Measurements from ENCODE around the gene MR1.
"Not testable (repeated sequence)": the region's sequence is repeated elsewhere in the genome, so short reads cannot be mapped to it uniquely, and the experiment has no call there.

MR1 gene

DNA sequence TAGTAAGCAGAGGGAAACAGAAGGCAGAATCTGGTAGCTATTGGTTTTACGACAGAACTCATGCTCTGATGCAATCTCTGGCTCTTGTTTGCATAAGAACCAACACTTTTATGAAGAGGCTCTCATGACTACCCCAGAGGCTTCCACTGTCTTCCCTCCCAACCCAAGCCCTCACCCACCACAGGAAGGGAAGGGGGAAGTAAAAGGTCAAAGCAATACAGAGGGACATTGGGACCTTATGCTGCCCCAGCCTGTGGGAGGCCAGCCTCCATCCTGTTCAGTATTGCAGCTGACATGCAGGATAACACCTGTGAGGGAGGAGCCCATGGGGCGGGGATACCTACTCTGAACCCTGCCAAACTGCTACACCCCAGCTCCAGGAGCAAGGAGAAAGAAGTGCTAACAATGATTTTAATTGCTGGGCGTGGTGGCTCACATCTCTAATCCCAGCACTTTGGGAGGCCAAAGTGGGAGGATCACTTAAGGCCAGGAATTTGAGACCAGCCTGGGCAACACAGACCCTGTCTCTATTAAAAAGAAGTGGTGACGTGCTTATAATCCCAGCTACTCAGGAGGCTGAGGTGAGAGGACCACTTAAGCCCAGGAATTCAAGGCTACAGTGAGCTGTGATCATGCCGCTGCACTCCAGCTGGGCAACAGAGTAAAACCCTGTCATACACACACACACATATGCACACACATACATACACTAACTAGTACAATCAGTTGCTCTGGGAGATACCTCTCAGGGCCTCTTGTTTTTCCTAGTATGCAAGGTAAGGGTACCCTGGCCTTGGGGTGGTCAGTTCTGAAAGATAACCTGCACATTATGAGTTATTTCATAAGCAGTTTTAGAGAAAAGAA lies 9.5 kb downstream of the MR1 start:
- H3K4me1 ChIP-seq (ENCODE audit: insufficient read depth, insufficient read length), result peaks cover 5% of the 10 kb centered on the region
- no peak for DNase-seq (ENCODE audit: low read depth, low spot score)
- no peak overlapping the region for H3K9ac ChIP-seq (ENCODE audit: insufficient read length, low read depth)
- TF ChIP-seq ZNF274 (IDR thresholded peaks at IDR 0.05; ENCODE audit: low read depth, low read length) (no peak), YY1 (IDR thresholded peaks at IDR 0.05; ENCODE audit: insufficient read depth, insufficient read length) (no peak), SUZ12 (IDR thresholded peaks at IDR 0.05; ENCODE audit: extremely low read depth, insufficient read depth, insufficient read length) (no peak)
- H3K27me3 ChIP-seq (ENCODE audit: insufficient read depth, insufficient read length), result no peaks in the 10 kb centered on the region
- no peak overlapping the region for H3K4me3 ChIP-seq (ENCODE audit: insufficient read length, low read depth)
- no peaks in the 10 kb centered on the region for H3K36me3 ChIP-seq (ENCODE audit: insufficient read depth, insufficient read length, low read length)
- peaks cover 9% of the 10 kb centered on the region; the same call in 1 of the 2 replicates for H3K9me3 ChIP-seq (ENCODE audit: insufficient read depth, low read length)

DNA sequence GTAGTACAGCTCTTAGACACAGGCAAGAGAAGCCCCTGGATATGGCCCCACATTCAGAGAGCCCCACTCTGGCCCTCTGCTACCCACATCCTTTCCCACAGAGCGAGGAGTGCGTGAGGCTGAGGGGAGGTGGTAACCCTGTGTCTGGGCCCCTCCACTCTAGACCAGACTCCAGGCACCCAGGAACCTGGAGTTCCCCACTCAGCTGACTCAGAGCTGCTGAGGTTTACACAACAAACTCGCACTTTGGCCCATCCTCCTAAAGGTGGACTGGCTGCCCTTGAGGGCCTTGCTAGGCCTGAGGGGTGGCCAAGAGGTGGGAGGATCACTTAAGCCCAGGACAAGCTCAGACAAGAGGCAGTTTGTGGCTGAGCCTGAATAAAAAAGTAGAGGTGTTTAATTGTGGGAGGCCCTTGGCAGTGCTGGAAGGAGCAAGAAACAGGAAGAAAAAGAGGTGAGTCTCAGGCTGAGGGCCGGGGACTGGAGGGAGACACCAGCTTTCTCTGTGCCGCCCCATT lies 10.7 kb downstream of the MR1 start:
- no peak for TF ChIP-seq SUZ12 (IDR thresholded peaks at IDR 0.05; ENCODE audit: extremely low read depth, insufficient read depth, insufficient read length)
- no peak for TF ChIP-seq ZNF274 (IDR thresholded peaks at IDR 0.05; ENCODE audit: low read depth, low read length)
- no peak for TF ChIP-seq YY1 (IDR thresholded peaks at IDR 0.05; ENCODE audit: insufficient read depth, insufficient read length)
- Histone ChIP-seq H3K9ac (ENCODE audit: insufficient read length, low read depth) (no peak overlapping the region), H3K4me1 (ENCODE audit: insufficient read depth, insufficient read length) (peaks cover 5% of the 10 kb centered on the region), H3K36me3 (ENCODE audit: insufficient read depth, insufficient read length, low read length) (no peaks in the 10 kb centered on the region), H3K9me3 (ENCODE audit: insufficient read depth, low read length) (peaks cover 9% of the 10 kb centered on the region; the same call in 1 of the 2 replicates), H3K4me3 (ENCODE audit: insufficient read length, low read depth) (no peak overlapping the region), H3K27me3 (ENCODE audit: insufficient read depth, insufficient read length) (no peaks in the 10 kb centered on the region)
- DNase-seq (ENCODE audit: low read depth, low spot score), result no peak

DNA sequence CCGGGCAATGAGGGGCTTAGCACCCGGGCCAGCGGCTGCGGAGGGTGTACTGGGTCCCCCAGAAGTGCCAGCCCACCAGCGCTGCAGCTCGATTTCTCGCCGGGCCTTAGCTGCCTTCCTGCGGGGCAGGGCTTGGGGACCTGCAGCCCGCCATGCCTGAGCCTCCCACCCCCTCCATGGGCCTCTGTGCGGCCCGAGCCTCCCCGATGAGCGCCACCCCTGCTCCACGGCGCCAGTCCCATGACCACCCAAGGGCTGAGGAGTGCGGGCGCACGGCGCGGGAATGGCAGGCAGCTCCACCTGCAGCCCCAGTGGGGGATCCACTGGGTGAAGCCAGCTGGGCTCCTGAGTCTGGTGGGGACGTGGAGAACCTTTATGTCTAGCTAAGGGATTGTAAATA lies 12.2 kb downstream of the MR1 start:
- not testable (repeated sequence) for H3K36me3 ChIP-seq (ENCODE audit: insufficient read depth, insufficient read length, low read length); H3K9me3 ChIP-seq (ENCODE audit: insufficient read depth, low read length); H3K4me3 ChIP-seq (ENCODE audit: insufficient read length, low read depth); H3K4me1 ChIP-seq (ENCODE audit: insufficient read depth, insufficient read length); H3K9ac ChIP-seq (ENCODE audit: insufficient read length, low read depth); H3K27me3 ChIP-seq (ENCODE audit: insufficient read depth, insufficient read length); DNase-seq (ENCODE audit: low read depth, low spot score)

DNA sequence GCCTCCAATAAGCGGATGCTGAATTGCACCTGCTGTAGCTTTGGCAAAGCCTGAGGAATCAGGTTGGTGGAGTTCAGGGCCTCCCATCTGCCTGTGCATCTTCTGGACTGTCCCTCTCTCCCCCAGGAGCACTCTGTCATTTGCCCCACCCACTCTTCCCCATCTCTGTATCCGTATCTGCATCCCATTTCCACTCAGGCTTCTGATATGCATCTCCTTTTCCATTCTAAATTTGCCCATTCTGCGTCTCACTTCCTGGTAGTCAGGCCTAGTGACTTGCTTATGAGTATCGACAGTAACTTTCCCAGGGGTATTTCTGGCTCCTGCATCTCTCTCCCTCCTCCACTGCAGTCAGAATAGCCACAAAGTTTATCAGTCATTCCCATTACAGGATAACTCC lies 15.6 kb downstream of the MR1 start:
- peaks cover 2% of the 10 kb centered on the region for H3K4me1 ChIP-seq (ENCODE audit: insufficient read depth, insufficient read length)
- H3K9ac ChIP-seq (ENCODE audit: insufficient read length, low read depth), result no peak overlapping the region
- H3K9me3 ChIP-seq (ENCODE audit: insufficient read depth, low read length), result peaks cover 9% of the 10 kb centered on the region; the same call in 1 of the 2 replicates
- H3K36me3 ChIP-seq (ENCODE audit: insufficient read depth, insufficient read length, low read length), result no peaks in the 10 kb centered on the region
- H3K4me3 ChIP-seq (ENCODE audit: insufficient read length, low read depth), result no peak overlapping the region
- TF ChIP-seq SUZ12 (IDR thresholded peaks at IDR 0.05; ENCODE audit: extremely low read depth, insufficient read depth, insufficient read length), result no peak
- TF ChIP-seq ZNF274 (IDR thresholded peaks at IDR 0.05; ENCODE audit: low read depth, low read length), result no peak
- TF ChIP-seq YY1 (IDR thresholded peaks at IDR 0.05; ENCODE audit: insufficient read depth, insufficient read length), result no peak
- H3K27me3 ChIP-seq (ENCODE audit: insufficient read depth, insufficient read length), result no peaks in the 10 kb centered on the region
- DNase-seq (ENCODE audit: low read depth, low spot score), result no peak

DNA sequence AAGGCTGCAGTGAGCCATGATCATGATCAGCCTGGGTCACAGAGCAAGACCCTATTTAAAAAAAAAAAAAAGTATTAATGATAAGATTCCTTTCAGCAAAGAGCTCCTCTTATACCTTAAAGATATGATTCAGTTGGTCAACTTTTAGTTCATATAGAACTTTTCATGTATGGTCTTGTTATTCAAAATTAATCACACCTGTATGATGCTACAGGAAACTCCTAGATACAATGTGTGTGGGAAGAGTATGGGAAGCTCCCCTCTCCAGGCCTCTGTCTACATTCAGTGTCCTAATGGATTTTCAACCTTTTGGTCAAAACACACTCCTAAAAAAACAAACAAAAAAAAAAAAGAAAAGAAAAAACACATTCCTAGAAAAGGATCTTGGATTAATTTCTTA lies 17.1 kb downstream of the MR1 start:
- Histone ChIP-seq H3K4me3 (ENCODE audit: insufficient read length, low read depth) (no peak overlapping the region), H3K27me3 (ENCODE audit: insufficient read depth, insufficient read length) (no peaks in the 10 kb centered on the region), H3K4me1 (ENCODE audit: insufficient read depth, insufficient read length) (no peaks in the 10 kb centered on the region), H3K36me3 (ENCODE audit: insufficient read depth, insufficient read length, low read length) (no peaks in the 10 kb centered on the region), H3K9ac (ENCODE audit: insufficient read length, low read depth) (no peak overlapping the region), H3K9me3 (ENCODE audit: insufficient read depth, low read length) (peaks cover 3% of the 10 kb centered on the region; the same call in 1 of the 2 replicates)
- DNase-seq (ENCODE audit: low read depth, low spot score), result no peak
- TF ChIP-seq ZNF274 (IDR thresholded peaks at IDR 0.05; ENCODE audit: low read depth, low read length), result no peak
- no peak for TF ChIP-seq YY1 (IDR thresholded peaks at IDR 0.05; ENCODE audit: insufficient read depth, insufficient read length)
- TF ChIP-seq SUZ12 (IDR thresholded peaks at IDR 0.05; ENCODE audit: extremely low read depth, insufficient read depth, insufficient read length), result no peak

DNA sequence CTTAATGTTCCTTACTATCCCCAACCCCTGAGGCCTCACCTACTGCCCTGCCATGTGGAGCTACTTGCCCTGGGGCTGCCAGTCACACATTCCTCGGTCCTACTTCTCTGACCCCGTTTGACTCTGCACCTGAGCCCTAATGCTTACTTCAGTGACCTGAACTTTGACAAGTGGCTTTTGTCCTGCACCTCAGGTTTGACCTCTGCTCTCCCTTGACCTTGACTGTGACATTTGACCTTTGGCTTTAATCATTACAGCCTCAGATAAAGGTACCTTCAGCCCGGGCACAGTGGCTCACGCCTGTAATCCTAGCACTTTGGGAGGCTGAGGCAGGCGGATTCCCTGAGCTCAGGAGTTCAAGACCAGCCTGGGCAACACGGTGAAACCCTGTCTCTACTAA lies 22.8 kb downstream of the MR1 start:
- H3K4me1 ChIP-seq (ENCODE audit: insufficient read depth, insufficient read length), result no peaks in the 10 kb centered on the region
- peaks cover 7% of the 10 kb centered on the region for H3K9me3 ChIP-seq (ENCODE audit: insufficient read depth, low read length)
- no peak overlapping the region for H3K4me3 ChIP-seq (ENCODE audit: insufficient read length, low read depth)
- no peak for TF ChIP-seq YY1 (IDR thresholded peaks at IDR 0.05; ENCODE audit: insufficient read depth, insufficient read length)
- no peak for TF ChIP-seq ZNF274 (IDR thresholded peaks at IDR 0.05; ENCODE audit: low read depth, low read length)
- no peak for TF ChIP-seq SUZ12 (IDR thresholded peaks at IDR 0.05; ENCODE audit: extremely low read depth, insufficient read depth, insufficient read length)
- no peak overlapping the region for H3K9ac ChIP-seq (ENCODE audit: insufficient read length, low read depth)
- DNase-seq (ENCODE audit: low read depth, low spot score), result no peak
- no peaks in the 10 kb centered on the region for H3K27me3 ChIP-seq (ENCODE audit: insufficient read depth, insufficient read length)
- H3K36me3 ChIP-seq (ENCODE audit: insufficient read depth, insufficient read length, low read length), result no peaks in the 10 kb centered on the region

DNA sequence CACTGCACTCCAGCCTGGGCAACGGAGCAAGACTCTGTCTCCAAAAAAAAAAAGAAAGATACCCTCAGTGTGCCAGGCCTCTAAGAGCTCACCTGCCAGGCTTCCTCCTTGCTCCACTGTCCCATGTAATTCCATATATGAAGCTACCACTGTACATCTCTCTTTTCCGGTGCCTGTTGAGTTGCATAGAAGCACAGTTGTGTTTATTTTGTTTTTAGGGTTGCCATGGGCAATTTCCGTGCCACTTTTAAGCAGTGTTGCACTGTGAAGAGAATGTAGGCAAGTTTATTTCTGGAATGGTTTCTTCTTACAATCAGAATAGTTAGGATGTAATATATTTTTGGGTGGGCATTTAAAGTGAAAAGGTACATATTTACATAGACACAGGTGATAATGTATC lies 23.3 kb downstream of the MR1 start:
- Histone ChIP-seq H3K4me3 (ENCODE audit: insufficient read length, low read depth) (no peak overlapping the region), H3K9ac (ENCODE audit: insufficient read length, low read depth) (no peak overlapping the region), H3K9me3 (ENCODE audit: insufficient read depth, low read length) (peaks cover 7% of the 10 kb centered on the region), H3K4me1 (ENCODE audit: insufficient read depth, insufficient read length) (no peaks in the 10 kb centered on the region), H3K36me3 (ENCODE audit: insufficient read depth, insufficient read length, low read length) (no peaks in the 10 kb centered on the region), H3K27me3 (ENCODE audit: insufficient read depth, insufficient read length) (no peaks in the 10 kb centered on the region)
- TF ChIP-seq ZNF274 (IDR thresholded peaks at IDR 0.05; ENCODE audit: low read depth, low read length), result no peak
- no peak for TF ChIP-seq SUZ12 (IDR thresholded peaks at IDR 0.05; ENCODE audit: extremely low read depth, insufficient read depth, insufficient read length)
- no peak for TF ChIP-seq YY1 (IDR thresholded peaks at IDR 0.05; ENCODE audit: insufficient read depth, insufficient read length)
- no peak for DNase-seq (ENCODE audit: low read depth, low spot score)

All from NT2/D1 (cell line).